Karpas-422 (cell line): ENCODE measurements around the gene SLAIN1. TPM values are rescaled to one million over a fixed set of nuclear protein-coding genes. Genes with fewer than 3 reads are reported as not detected.

Source experiments
- DNase-seq: peaks from one replicate; pipeline ENCODE4 v3.0.0-alpha.2; 2015
- H2AFZ ChIP-seq: fragments of 200-600 bp; sonication (generic); 2 replicates; pipeline ENCODE4 v1.6.1; 2014; ENCODE audit warnings: antibody characterized with exemption, low read length, mixed read lengths
- H3K27ac ChIP-seq: fragments of 200-600 bp; sonication (generic); 2 replicates; pipeline ENCODE4 v1.5.1; 2014; ENCODE audit warnings: mild to moderate bottlenecking, low read length, moderate library complexity
- H3K27me3 ChIP-seq: fragments of 200-600 bp; sonication (generic); 2 replicates; pipeline ENCODE4 v1.6.1; 2014; ENCODE audit warnings: low read length, mixed read lengths
- H3K36me3 ChIP-seq: fragments of 200-600 bp; sonication (generic); 2 replicates; pipeline ENCODE4 v1.6.1; 2014; ENCODE audit warnings: low read length, mixed read lengths; ENCODE audit not compliant: insufficient read depth
- H3K4me1 ChIP-seq: fragments of 200-600 bp; sonication (generic); 2 replicates; pipeline ENCODE4 v1.6.1; 2014; ENCODE audit warnings: mild to moderate bottlenecking, low read length, mixed read lengths
- H3K4me2 ChIP-seq: fragments of 200-600 bp; sonication (generic); 2 replicates; pipeline ENCODE4 v1.6.1; 2014; ENCODE audit warnings: low read length, low read depth, mild to moderate bottlenecking; ENCODE audit not compliant: poor library complexity, severe bottlenecking
- H3K4me3 ChIP-seq: fragments of 200-600 bp; sonication (generic); 2 replicates; pipeline ENCODE4 v1.5.1; 2014; ENCODE audit warnings: mild to moderate bottlenecking, antibody characterized with exemption, low read length, mixed read lengths
- H3K79me2 ChIP-seq: fragments of 200-600 bp; sonication (generic); 2 replicates; pipeline ENCODE4 v1.6.1; 2014; ENCODE audit warnings: mild to moderate bottlenecking, low read length, mixed read lengths
- H3K9ac ChIP-seq: fragments of 200-600 bp; sonication (generic); 2 replicates; pipeline ENCODE4 v1.6.0; 2014; ENCODE audit warnings: low read length
- H3K9me2 ChIP-seq: fragments of 200-600 bp; sonication (generic), shearing (Covaris generic); replicated peaks from 2 replicates; pipeline ENCODE4 v1.6.0; 2014; ENCODE audit warnings: mild to moderate bottlenecking, low read length, moderate library complexity; ENCODE audit not compliant: insufficient read depth
- H3K9me3 ChIP-seq: fragments of 300-700, 200-600 bp; sonication (generic); 2 replicates; pipeline ENCODE4 v1.6.1; 2014; ENCODE audit warnings: low read length, mixed read lengths
- H4K20me1 ChIP-seq: fragments of 200-600 bp; sonication (generic); 2 replicates; pipeline ENCODE4 v1.6.1; 2014; ENCODE audit warnings: mild to moderate bottlenecking, antibody characterized with exemption, low read length, low read depth; ENCODE audit not compliant: insufficient read depth
- total RNA-seq: library from RNA; depleted of rRNA; stranded (reverse); fragments of >200 nt; shearing (Covaris generic); gene quantifications from 2 replicates; pipeline ENCODE4 v1.2.3, GENCODE V29; 2014; ENCODE audit warnings: low replicate concordance

SLAIN1 gene
- total RNA-seq, 1 experiment from 2014 or later, result 7.1 TPM

- H4K20me1 ChIP-seq, result no peaks in the 10 kb centered on the region; the same call in 1 of the 2 replicates
- H3K9me3 ChIP-seq, result no peaks in the 10 kb centered on the region
- no peaks in the 10 kb centered on the region for H3K9me2 ChIP-seq
- no peak overlapping the region for H3K9ac ChIP-seq
- no peaks in the 10 kb centered on the region for H3K79me2 ChIP-seq
- no peak for DNase-seq
- H3K27ac ChIP-seq, result no peak overlapping the region
- no peak overlapping the region for H3K4me3 ChIP-seq
- no peaks in the 10 kb centered on the region for H3K27me3 ChIP-seq
- no peak overlapping the region for H3K4me2 ChIP-seq
- H2AFZ ChIP-seq, result no peak overlapping the region
- no peaks in the 10 kb centered on the region for H3K4me1 ChIP-seq
- H3K36me3 ChIP-seq, result no peaks in the 10 kb centered on the region
Observed at GRCh38 chr13:77732287-77732686, 34.8 kb downstream of the SLAIN1 start.

GRCh38 chr13:77733674-77734073 lies 36.2 kb downstream of the SLAIN1 start:
- no peak overlapping the region for H3K9ac ChIP-seq
- no peak overlapping the region for H3K4me2 ChIP-seq
- H4K20me1 ChIP-seq, result no peaks in the 10 kb centered on the region; the same call in 1 of the 2 replicates
- H3K9me2 ChIP-seq, result no peaks in the 10 kb centered on the region
- no peak overlapping the region for H2AFZ ChIP-seq
- no peak for DNase-seq
- H3K4me3 ChIP-seq, result no peak overlapping the region
- no peaks in the 10 kb centered on the region for H3K9me3 ChIP-seq
- no peak overlapping the region for H3K27ac ChIP-seq
- H3K27me3 ChIP-seq, result no peaks in the 10 kb centered on the region
- H3K36me3 ChIP-seq, result no peaks in the 10 kb centered on the region
- H3K79me2 ChIP-seq, result no peaks in the 10 kb centered on the region
- no peaks in the 10 kb centered on the region for H3K4me1 ChIP-seq

DNA sequence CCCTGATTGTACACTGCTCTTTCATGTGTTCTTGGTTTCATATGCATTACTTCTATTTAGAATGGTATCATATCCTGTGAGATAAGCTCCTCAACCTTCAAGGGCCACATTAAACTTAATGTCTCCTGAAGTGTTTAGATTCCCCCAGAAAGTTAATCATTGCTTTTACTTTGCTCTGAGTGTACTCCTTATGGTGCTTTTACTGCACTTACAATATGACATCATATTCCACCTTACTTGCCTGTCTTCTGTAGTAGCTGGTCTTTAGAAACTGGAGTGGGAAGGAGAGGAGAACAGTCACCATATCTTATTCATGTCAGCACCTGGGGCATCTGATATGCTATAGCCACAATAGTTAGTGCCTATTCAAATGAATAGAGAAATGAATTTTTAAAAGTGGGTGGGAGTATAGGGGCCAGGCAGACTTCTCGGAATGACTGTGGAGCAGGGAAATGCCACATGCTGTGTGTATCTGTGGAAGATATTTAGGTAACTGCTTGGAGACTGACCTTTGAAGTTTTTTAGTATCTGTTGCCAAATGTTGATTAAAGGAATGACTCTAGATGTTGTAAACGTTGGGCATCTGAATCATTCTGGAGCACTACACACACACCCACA lies 40.2 kb downstream of the SLAIN1 start:
- no peak for DNase-seq
- H3K27ac ChIP-seq, result no peak overlapping the region

GRCh38 chr13:77740097-77740735 lies 42.7 kb downstream of the SLAIN1 start:
- Histone ChIP-seq H4K20me1 (no peaks in the 10 kb centered on the region), H3K4me1 (no peaks in the 10 kb centered on the region), H3K79me2 (no peaks in the 10 kb centered on the region)

More for the DNA sequence above, 40.2 kb downstream of the SLAIN1 start:
- no peak overlapping the region for H2AFZ ChIP-seq
- H4K20me1 ChIP-seq, result no peaks in the 10 kb centered on the region
- no peak overlapping the region for H3K4me3 ChIP-seq
- H3K4me2 ChIP-seq, result no peak overlapping the region
- no peaks in the 10 kb centered on the region for H3K36me3 ChIP-seq
- no peaks in the 10 kb centered on the region for H3K9me2 ChIP-seq
- H3K79me2 ChIP-seq, result no peaks in the 10 kb centered on the region
- no peaks in the 10 kb centered on the region for H3K9me3 ChIP-seq
- no peaks in the 10 kb centered on the region for H3K4me1 ChIP-seq
- no peaks in the 10 kb centered on the region for H3K27me3 ChIP-seq
- H3K9ac ChIP-seq, result no peak overlapping the region

DNA sequence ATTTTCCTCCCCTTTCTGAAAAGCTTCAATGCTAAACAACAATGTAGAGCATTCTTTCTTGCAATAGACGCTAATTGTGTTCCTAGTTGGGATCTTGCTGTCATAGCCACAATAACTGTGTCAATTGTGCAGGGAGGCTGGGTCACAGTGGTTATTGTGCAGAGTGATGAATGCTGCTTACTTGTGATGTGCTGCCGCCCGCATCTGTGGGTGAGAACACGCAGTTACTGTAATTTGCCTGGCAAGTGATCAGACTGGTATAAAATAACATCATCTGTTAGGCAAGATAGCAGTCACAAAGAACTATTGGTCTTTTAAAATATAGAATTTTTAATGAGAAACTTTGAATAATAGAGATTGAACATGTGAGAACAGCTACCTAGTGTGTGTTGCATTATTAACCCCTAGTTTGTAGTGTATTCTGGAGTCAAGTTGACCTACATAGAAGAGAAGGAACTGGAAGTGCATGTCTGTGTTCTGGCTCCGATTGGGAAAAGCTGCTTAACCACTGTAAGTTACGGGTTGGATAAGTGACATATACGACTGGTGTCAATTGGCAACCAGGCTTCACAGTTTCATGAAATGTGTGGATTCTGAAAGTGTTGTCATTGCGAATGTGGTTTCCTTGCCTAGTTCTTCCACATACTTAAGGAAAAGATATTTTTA lies 43.6 kb downstream of the SLAIN1 start:
- Histone ChIP-seq H3K4me3 (no peak overlapping the region), H4K20me1 (no peaks in the 10 kb centered on the region), H3K4me2 (no peak overlapping the region), H3K4me1 (no peaks in the 10 kb centered on the region), H3K36me3 (no peaks in the 10 kb centered on the region), H3K9me2 (no peaks in the 10 kb centered on the region), H3K9ac (no peak overlapping the region), H3K27me3 (no peaks in the 10 kb centered on the region), H3K79me2 (no peaks in the 10 kb centered on the region), H2AFZ (no peak overlapping the region), H3K27ac (no peak overlapping the region), H3K9me3 (no peaks in the 10 kb centered on the region)
- no peak for DNase-seq

More at GRCh38 chr13:77740097-77740735, 42.7 kb downstream of the SLAIN1 start:
- no peak for DNase-seq
- H3K27ac ChIP-seq, result no peak overlapping the region
- H3K36me3 ChIP-seq, result no peaks in the 10 kb centered on the region
- no peaks in the 10 kb centered on the region for H3K27me3 ChIP-seq
- H2AFZ ChIP-seq, result no peak overlapping the region
- no peak overlapping the region for H3K4me2 ChIP-seq
- no peak overlapping the region for H3K9ac ChIP-seq
- no peaks in the 10 kb centered on the region for H3K9me2 ChIP-seq
- H3K4me3 ChIP-seq, result no peak overlapping the region
- no peaks in the 10 kb centered on the region for H3K9me3 ChIP-seq

- Histone ChIP-seq H3K9me2 (no peaks in the 10 kb centered on the region), H3K79me2 (no peaks in the 10 kb centered on the region)
- DNase-seq, result no peak
Observed at GRCh38 chr13:77741597-77741972, 44.1 kb downstream of the SLAIN1 start.

DNA sequence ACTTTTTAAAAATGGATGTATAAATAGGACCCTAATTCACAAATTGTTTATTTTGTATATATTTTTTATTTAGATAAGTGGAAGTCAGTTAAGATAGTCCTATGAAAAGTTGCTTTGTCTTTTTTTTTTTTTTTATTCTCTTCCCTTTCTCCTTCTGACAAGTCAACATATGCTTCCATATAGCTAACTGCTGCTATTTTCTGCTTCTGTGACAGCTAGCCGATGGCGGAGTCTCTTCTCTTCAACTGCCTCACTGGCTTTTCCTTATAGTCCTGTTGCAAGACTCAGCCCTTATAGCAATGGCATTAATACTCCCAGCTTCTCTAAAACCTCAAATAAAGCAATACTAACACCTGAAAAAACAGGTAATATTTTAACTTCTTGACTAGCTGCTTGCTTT lies 45.3 kb downstream of the SLAIN1 start:
- Histone ChIP-seq H3K9me2 (no peaks in the 10 kb centered on the region), H3K79me2 (no peaks in the 10 kb centered on the region), H3K27ac (no peak overlapping the region), H3K4me1 (no peaks in the 10 kb centered on the region), H2AFZ (no peak overlapping the region), H3K4me2 (no peak overlapping the region), H3K9ac (no peak overlapping the region), H3K9me3 (no peaks in the 10 kb centered on the region), H4K20me1 (no peaks in the 10 kb centered on the region), H3K4me3 (no peak overlapping the region), H3K36me3 (no peaks in the 10 kb centered on the region), H3K27me3 (no peaks in the 10 kb centered on the region)
- no peak for DNase-seq

More at GRCh38 chr13:77741597-77741972, 44.1 kb downstream of the SLAIN1 start:
- no peak overlapping the region for H3K27ac ChIP-seq
- no peaks in the 10 kb centered on the region for H3K4me1 ChIP-seq
- H3K9me3 ChIP-seq, result no peaks in the 10 kb centered on the region
- H3K9ac ChIP-seq, result no peak overlapping the region
- H3K27me3 ChIP-seq, result no peaks in the 10 kb centered on the region
- H4K20me1 ChIP-seq, result no peaks in the 10 kb centered on the region
- no peak overlapping the region for H3K4me2 ChIP-seq
- H3K36me3 ChIP-seq, result no peaks in the 10 kb centered on the region
- H2AFZ ChIP-seq, result no peak overlapping the region
- no peak overlapping the region for H3K4me3 ChIP-seq

DNA sequence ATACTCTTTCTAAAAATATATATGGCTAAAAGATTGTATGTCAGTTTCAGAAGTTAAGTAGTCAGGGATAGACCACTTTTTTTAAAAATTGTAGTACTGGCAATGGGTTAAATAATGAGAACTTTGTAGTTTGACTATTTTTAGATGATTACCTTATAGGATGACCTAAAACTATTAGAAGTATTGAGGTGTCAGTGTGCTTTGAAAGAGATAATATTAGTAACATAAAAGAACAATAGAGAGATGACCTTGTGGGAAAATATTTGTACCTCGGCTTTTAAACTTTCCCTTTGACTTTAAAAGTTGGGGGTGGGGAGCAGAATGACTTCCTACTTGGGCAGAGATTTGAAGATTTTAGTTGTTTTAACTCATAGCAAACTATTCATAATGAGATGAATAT lies 48.3 kb downstream of the SLAIN1 start:
- Histone ChIP-seq H3K4me3 (no peak overlapping the region), H3K27me3 (no peaks in the 10 kb centered on the region)
- no peak for DNase-seq

More for the DNA sequence above, 48.3 kb downstream of the SLAIN1 start:
- no peaks in the 10 kb centered on the region for H3K36me3 ChIP-seq
- H3K27ac ChIP-seq, result no peak overlapping the region
- H3K79me2 ChIP-seq, result no peaks in the 10 kb centered on the region
- H4K20me1 ChIP-seq, result no peaks in the 10 kb centered on the region
- H2AFZ ChIP-seq, result no peak overlapping the region
- no peaks in the 10 kb centered on the region for H3K9me3 ChIP-seq
- H3K4me1 ChIP-seq, result no peaks in the 10 kb centered on the region
- no peaks in the 10 kb centered on the region for H3K9me2 ChIP-seq
- no peak overlapping the region for H3K4me2 ChIP-seq
- H3K9ac ChIP-seq, result no peak overlapping the region
